Measurements from ENCODE around the gene MSRB2. TPM values are rescaled to one million over a fixed set of nuclear protein-coding genes. Genes with fewer than 3 reads are reported as not detected.

The MSRB2 gene
- total and polyA plus RNA-seq, 2 of the 4 experiments (the other 2 are of a cell fraction), result 10.6 to 20.1 TPM

- POLR2A ChIA-PET (ENCODE audit: unreplicated experiment), result no interaction called here
Measured at GRCh38 chr10:23063973-23064812, 31.2 kb upstream of the MSRB2 start.

More at GRCh38 chr10:23063973-23064812, 31.2 kb upstream of the MSRB2 start:
- Histone ChIP-seq H3K4ac (ENCODE audit: low read depth, low read length) (no peak overlapping the region), H3K79me1 (ENCODE audit: low read depth in 1 of 2, low read length in 2 of 2) (no peaks in the 10 kb centered on the region), H3K4me3 (ENCODE audit: insufficient read depth, low read depth, low read length) (no peak overlapping the region), H3K14ac (replicated peaks; ENCODE audit: low read depth, low read length) (no peak overlapping the region), H3K36me3 (ENCODE audit: control insufficient read depth, insufficient read depth, low read length) (no peaks in the 10 kb centered on the region), H3K27me3 (ENCODE audit: control insufficient read depth, insufficient read depth, low read length) (peaks cover 5% of the 10 kb centered on the region), H2AK5ac (ENCODE audit: low read depth, low read length) (no peak overlapping the region), H4K5ac (ENCODE audit: low read depth, low read length) (no peak overlapping the region), H3K4me1 (ENCODE audit: control insufficient read depth, insufficient read depth, low read length) (no peaks in the 10 kb centered on the region), H2AFZ (replicated peaks; ENCODE audit: low read length, poor library complexity) (no peak overlapping the region), H3K18ac (ENCODE audit: low read depth, low read length) (no peak overlapping the region), H3K27ac (ENCODE audit: insufficient read depth, low read length) (no peak overlapping the region), H2BK15ac (ENCODE audit: low read depth, low read length) (no peak overlapping the region), H3K9me3 (ENCODE audit: control insufficient read depth, insufficient read depth, low read length) (no peaks in the 10 kb centered on the region), H3K9ac (ENCODE audit: low read depth, low read length) (no peak overlapping the region), H2AK9ac (replicated peaks; ENCODE audit: low read depth, low read length, poor library complexity) (no peak overlapping the region), H2BK120ac (ENCODE audit: low read depth, low read length) (no peak overlapping the region), H4K91ac (ENCODE audit: insufficient read depth, low read depth, low read length) (no peak overlapping the region), H3K4me2 (ENCODE audit: low read depth, low read length) (no peak overlapping the region), H3K9me1 (ENCODE audit: insufficient read depth, low read length) (no peaks in the 10 kb centered on the region), H2BK5ac (ENCODE audit: low read depth, low read length, poor library complexity, severe bottlenecking) (no peak overlapping the region), H4K8ac (ENCODE audit: low read depth in 2 of 2, low read length in 2 of 2) (no peak overlapping the region), H3K23ac (ENCODE audit: low read depth, low read length) (no peak overlapping the region), H2BK20ac (ENCODE audit: low read depth, low read length) (no peak overlapping the region), H3K56ac (ENCODE audit: extremely low read depth, insufficient read depth, low read length) (no peak overlapping the region), H4K20me1 (ENCODE audit: insufficient read depth, low read length) (no peaks in the 10 kb centered on the region)
- TF ChIP-seq ELK1 (IDR thresholded peaks at IDR 0.05; ENCODE audit: borderline replicate concordance, low read depth, low read length), result no peak
- no peak for TF ChIP-seq MAZ (IDR thresholded peaks at IDR 0.05; ENCODE audit: borderline replicate concordance, low read depth, low read length)
- TF ChIP-seq RFX5 (IDR thresholded peaks at IDR 0.05; ENCODE audit: low read depth, low read length), result no peak
- no peak for TF ChIP-seq USF2 (IDR thresholded peaks at IDR 0.05; ENCODE audit: low read depth, low read length)
- TF ChIP-seq SMC3 (IDR thresholded peaks at IDR 0.05; ENCODE audit: low read depth, low read length), result no peak
- no TSS peak for BruUV-seq (replicated peaks)
- ATAC-seq (ENCODE audit: low read depth) (no peak), DNase-seq (no peak)
- in situ Hi-C loops (cut with MboI; ENCODE audit: low sequenced_read_pairs) (no loop called here), dilution Hi-C loops (cut with HindIII; ENCODE audit: low sequenced_read_pairs, unreplicated experiment) (no loop called here), intact Hi-C loops (cut with micrococcal nuclease) (no loop called here)
- CTCF ChIA-PET, result no interaction called here
- 20% methylated on average over 1 of the region's 20 CpGs; no CpG with 5 or more reads in 1 of the 2 experiments for WGBS, 2 experiments (ENCODE audit: extremely low coverage in 2 of 2, insufficient read length in 1 of 2)
